Lung (tissue), 16 donors: ENCODE measurements around the gene BTBD16. TPM values are rescaled to one million over a fixed set of nuclear protein-coding genes. Genes with fewer than 3 reads are reported as not detected.

Experiments
- ATAC-seq: fragments of 200-7000 bp; cut with Tn5 transposase; one replicate; pipeline ENCODE4 v1.9.1; 2020; ENCODE audit warnings: moderate number of reproducible peaks; ENCODE audit not compliant: insufficient read depth, low FRiP score
- DNase-seq, 3 donors: peaks; one replicate each; pipeline ENCODE4 v3.0.0-alpha.2; 2013 to 2017
- H3K27ac ChIP-seq, 2 donors: one replicate each; pipeline ENCODE4 v1.5.1; 2013; ENCODE audit warnings: mild to moderate bottlenecking in 2 of 2, moderate library complexity in 2 of 2, control low read depth in 1 of 2, inconsistent platforms in 1 of 2, low read depth in 1 of 2, low read length in 1 of 2
- H3K27me3 ChIP-seq, 3 donors: one replicate each; pipeline ENCODE4 v1.5.1; 2013; ENCODE audit warnings: low read length in 2 of 3; ENCODE audit not compliant: control insufficient read depth in 3 of 3, insufficient read depth in 3 of 3
- H3K36me3 ChIP-seq, 4 donors: one replicate each; pipeline ENCODE4 v1.5.1; 2013; ENCODE audit warnings: low read length in 4 of 4, mild to moderate bottlenecking in 1 of 4, moderate library complexity in 1 of 4; ENCODE audit not compliant: control insufficient read depth in 4 of 4, insufficient read depth in 4 of 4
- H3K4me1 ChIP-seq, 5 donors: one replicate each; pipeline ENCODE4 v1.5.1; 2013; ENCODE audit warnings: low read length in 5 of 5, mild to moderate bottlenecking in 2 of 5, moderate library complexity in 1 of 5; ENCODE audit not compliant: control insufficient read depth in 5 of 5, insufficient read depth in 5 of 5
- H3K4me3 ChIP-seq: one replicate; pipeline ENCODE4 v1.5.1; 2013; ENCODE audit warnings: mild to moderate bottlenecking, control low read depth, moderate library complexity
- H3K9ac ChIP-seq, 2 donors: one replicate each; pipeline ENCODE4 v1.5.1; 2013; ENCODE audit warnings: low read length in 2 of 2, control low read depth in 1 of 2; ENCODE audit not compliant: insufficient read depth in 1 of 2
- H3K9me3 ChIP-seq, 4 donors: one replicate each; pipeline ENCODE4 v1.5.1; 2013; ENCODE audit warnings: low read length in 3 of 4, mild to moderate bottlenecking in 1 of 4, moderate library complexity in 1 of 4; ENCODE audit not compliant: control insufficient read depth in 4 of 4, insufficient read depth in 3 of 4
- CTCF ChIP-seq: IDR thresholded peaks from 2 replicates; pipeline ENCODE4 v1.5.1; 2012; ENCODE audit warnings: mild to moderate bottlenecking; ENCODE audit errors: control extremely low read depth, extremely low read depth
- WGBS, 2 donors: extraction: QIAGEN DNeasy Blood & Tissue Kit; methylation state at CpG; one replicate each; pipeline ENCODE4 v1.1.7; 2013; 5-methylcytosine and 5-hydroxymethylcytosine counted together
- long read RNA-seq, 5 donors: transcript quantifications; one replicate each; lab custom pipeline, GENCODE V29; 2026
- polyA plus RNA-seq, 2 donors: library from polyadenylated mRNA; stranded (reverse); fragments of 200-250 nt; gene quantifications; one replicate each; pipeline ENCODE4 v1.2.1, GENCODE V29; 2013
- total RNA-seq, 2 donors: library from RNA; depleted of rRNA in 1 of 2; stranded (reverse); fragments of >200 nt in 1 of 2; gene quantifications; one replicate each; pipeline ENCODE4 v1.2.1, GENCODE V29; 2014 to 2021
- donor health status: control.
- donor health status: control.
- donor health status: Bipolar disorder and iron deficiency.
- donor health status: healthy.
- donor health status: DM: yes; HTN: yes; CAD: no.

Gene BTBD16
- under 1 TPM in 1 of 2 donors, not detected in 1; 0.67 TPM for total RNA-seq
- under 1 TPM; 0.03 to 0.73 TPM for polyA plus RNA-seq
- long read RNA-seq, donor 1 = 0 reads
- long read RNA-seq, donor 2 = 0 reads
- long read RNA-seq, donor 3 = 0 reads
- long read RNA-seq, donor 4 = 0 reads
- long read RNA-seq, donor 5 = 0 reads

GRCh38 chr10:122271076-122271475 is at the start of gene BTBD16:
Gene BTBD16 (plus strand): TSS chr10:122271296. CDS start chr10:122275082, 3,786 bp downstream.
- ATAC-seq (no peak), DNase-seq (no peak)
- H3K9ac ChIP-seq = no peak within 1 kb of the TSS
- no peaks in the 10 kb centered on the region for H3K27me3 ChIP-seq
- peaks cover 0 to 2% (median 0%) of the 10 kb centered on the region in 4 donors for H3K9me3 ChIP-seq
- H3K4me3 ChIP-seq = no peak within 1 kb of the TSS
- WGBS, 2 donors = 53 to 54% methylated on average over 5 of the region's 5 CpGs
- no peak for TF ChIP-seq CTCF
- H3K27ac ChIP-seq = no peak within 1 kb of the TSS
- H3K36me3 ChIP-seq = peaks cover 0 to 12% (median 0%) of the 10 kb centered on the region in 4 donors
- H3K4me1 ChIP-seq = peaks cover 0 to 8% (median 0%) of the 10 kb centered on the region in 5 donors

GRCh38 chr10:122221958-122222357 is 49.1 kb upstream of the BTBD16 start:
- no peak for DNase-seq
- no peak for TF ChIP-seq CTCF
- Histone ChIP-seq H3K9ac (no peak overlapping the region), H3K36me3 (peaks cover 0 to 47% (median 17%) of the 10 kb centered on the region in 4 donors), H3K4me3 (no peak overlapping the region), H3K27me3 (no peaks in the 10 kb centered on the region), H3K27ac (no peak overlapping the region), H3K4me1 (no peaks in the 10 kb centered on the region), H3K9me3 (no peaks in the 10 kb centered on the region)
- no peak for ATAC-seq
- WGBS, 2 donors = 84 to 86% methylated on average over 5 of the region's 5 CpGs

- DNase-seq = no peak
- H3K27me3 ChIP-seq = no peaks in the 10 kb centered on the region
- H3K27ac ChIP-seq = no peak overlapping the region
- ATAC-seq = no peak
- no peak overlapping the region for H3K4me3 ChIP-seq
- H3K9me3 ChIP-seq = no peaks in the 10 kb centered on the region
- no peaks in the 10 kb centered on the region for H3K4me1 ChIP-seq
- no peak overlapping the region for H3K9ac ChIP-seq
- 92 to 94% methylated on average over 7 of the region's 7 CpGs for WGBS, 2 donors
- H3K36me3 ChIP-seq = peaks cover 0 to 48% (median 16%) of the 10 kb centered on the region in 4 donors
- no peak for TF ChIP-seq CTCF
These were observed 48.5 kb upstream of the BTBD16 start for GRCh38 chr10:122222638-122223037.

GRCh38 chr10:122224159-122224558 is 46.9 kb upstream of the BTBD16 start:
- Histone ChIP-seq H3K9ac (no peak overlapping the region), H3K9me3 (no peaks in the 10 kb centered on the region), H3K36me3 (peaks cover 0 to 51% (median 16%) of the 10 kb centered on the region in 4 donors), H3K4me3 (no peak overlapping the region), H3K27me3 (no peaks in the 10 kb centered on the region), H3K4me1 (no peaks in the 10 kb centered on the region), H3K27ac (no peak overlapping the region)
- WGBS, 2 donors = 93% methylated on average over 9 of the region's 9 CpGs
- DNase-seq (no peak), ATAC-seq (no peak)
- TF ChIP-seq CTCF = no peak
